Gastrocnemius medialis (tissue), 4 donors: Measurements from ENCODE around the gene CEBPZOS. TPM values are rescaled to one million over a fixed set of nuclear protein-coding genes. Genes with fewer than 3 reads are reported as not detected.

Experiments used
- ATAC-seq, 2 donors: fragments of 150-250 bp; one replicate each; pipeline ENCODE4 v1.9.1; 2016
- DNase-seq, 2 donors: peaks; one replicate each; pipeline ENCODE4 v3.0.0-alpha.2; 2019
- H3K27ac ChIP-seq, 4 donors: fragments of 200-600 bp; sonication (generic); 1 replicate in 1 of 4; 2 replicates in 3 of 4; pipeline ENCODE4 v1.5.1; 2016 to 2018; ENCODE audit warnings: mild to moderate bottlenecking in 2 of 4, moderate library complexity in 1 of 4
- H3K27me3 ChIP-seq, 3 donors: fragments of 200-600 bp; sonication (generic) in 2 of 3; 1 replicate in 1 of 3; 2 replicates in 2 of 3; pipeline versions ENCODE4 v1.5.1 to v1.6.0; 2016 to 2019; ENCODE audit warnings: mild to moderate bottlenecking in 1 of 3, moderate library complexity in 1 of 3
- H3K36me3 ChIP-seq, 2 donors: fragments of 200-600 bp; sonication (generic) in 1 of 2; one replicate each; pipeline ENCODE4 v1.5.1; 2017 to 2018
- H3K4me1 ChIP-seq, 2 donors: fragments of 200-600 bp; sonication (generic) in 1 of 2; one replicate each; pipeline ENCODE4 v1.5.1; 2016 to 2017; ENCODE audit warnings: mild to moderate bottlenecking in 2 of 2
- H3K4me3 ChIP-seq, 4 donors: fragments of 200-600 bp; sonication (generic) in 3 of 4; 1 replicate in 1 of 4; 2 replicates in 3 of 4; pipeline ENCODE4 v1.5.1; 2016 to 2019; ENCODE audit warnings: mild to moderate bottlenecking in 2 of 4
- H3K9me3 ChIP-seq, 3 donors: fragments of 200-600 bp; sonication (generic) in 2 of 3; 1 replicate in 1 of 3; 2 replicates in 2 of 3; pipeline ENCODE4 v1.5.1; 2016 to 2019
- POLR2A ChIP-seq, 2 donors: fragments of 450-650 bp; IDR thresholded peaks; one replicate each; pipeline ENCODE4 v1.6.1; 2017; ENCODE audit warnings: antibody characterized with exemption in 2 of 2, mild to moderate bottlenecking in 2 of 2, moderate library complexity in 2 of 2
- in situ Hi-C, 4 donors: fragments of 200-750 bp; cut with MboI; loops; one replicate each; pipeline versions ENCODE4 v1.15.0 to v1.8.0; 2017; ENCODE audit warnings: low sequenced_read_pairs in 4 of 4
- intact Hi-C: fragments of 100-400 bp; cut with DNase I; formaldehyde crosslinking; loops from one replicate; pipeline ENCODE4 v1.15.1; 2023; ENCODE audit warnings: low total_unique reads
- total RNA-seq, 4 donors: library from RNA; depleted of rRNA; stranded (reverse); fragments of >200 nt; gene quantifications; one replicate each; pipeline versions ENCODE4 v1.1.0 to v1.2.3, GENCODE V29; 2016
- TF ChIP-seq, protein P1 (sequence below), 5 experiments: fragments of 450-650 bp in 3 of 5; fragments of 200-600 bp in 2 of 5; sonication (generic) in 2 of 5; IDR thresholded peaks in 4 of 5; conservative IDR thresholded peaks in 1 of 5; 1 replicate in 4 of 5; 2 replicates in 1 of 5; pipeline ENCODE4 v1.5.1; 2016 to 2019; ENCODE audit warnings: antibody characterized with exemption in 5 of 5, mild to moderate bottlenecking in 3 of 5, moderate library complexity in 3 of 5

The CEBPZOS gene
- total RNA-seq, 4 donors from 2014 or later = 19.9 to 33.1 (median 24.1) TPM

DNA sequence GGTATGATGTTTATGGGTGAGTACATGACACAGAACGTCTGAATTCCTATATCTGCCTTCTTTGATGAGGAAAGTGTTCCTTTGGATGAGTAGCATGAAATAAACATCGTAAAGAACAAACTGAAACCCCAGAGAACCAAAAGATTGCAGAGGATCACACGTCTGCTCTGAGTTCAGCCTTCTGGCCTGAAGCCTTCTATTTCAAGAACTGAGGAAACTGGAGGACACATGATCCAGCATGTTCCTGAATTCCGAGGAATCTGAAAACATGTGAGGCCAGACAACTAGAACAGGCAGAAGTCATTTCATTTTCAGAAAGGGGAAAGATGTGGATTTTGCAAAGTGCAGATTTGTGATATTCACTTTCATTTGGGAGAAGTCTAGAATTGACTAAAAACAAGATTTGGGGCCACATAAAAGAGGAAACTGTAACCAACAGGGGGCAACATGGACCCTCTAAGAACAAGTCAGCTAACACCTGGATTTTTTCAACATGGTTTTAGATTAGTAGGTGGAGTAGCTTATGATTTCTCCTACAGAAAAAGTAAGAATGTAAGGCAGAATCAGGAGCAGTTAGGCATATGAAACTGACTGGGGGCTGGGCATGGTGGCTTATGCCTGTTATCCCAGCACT lies 16.2 kb upstream of the CEBPZOS start:
- TF ChIP-seq, protein P1, sequence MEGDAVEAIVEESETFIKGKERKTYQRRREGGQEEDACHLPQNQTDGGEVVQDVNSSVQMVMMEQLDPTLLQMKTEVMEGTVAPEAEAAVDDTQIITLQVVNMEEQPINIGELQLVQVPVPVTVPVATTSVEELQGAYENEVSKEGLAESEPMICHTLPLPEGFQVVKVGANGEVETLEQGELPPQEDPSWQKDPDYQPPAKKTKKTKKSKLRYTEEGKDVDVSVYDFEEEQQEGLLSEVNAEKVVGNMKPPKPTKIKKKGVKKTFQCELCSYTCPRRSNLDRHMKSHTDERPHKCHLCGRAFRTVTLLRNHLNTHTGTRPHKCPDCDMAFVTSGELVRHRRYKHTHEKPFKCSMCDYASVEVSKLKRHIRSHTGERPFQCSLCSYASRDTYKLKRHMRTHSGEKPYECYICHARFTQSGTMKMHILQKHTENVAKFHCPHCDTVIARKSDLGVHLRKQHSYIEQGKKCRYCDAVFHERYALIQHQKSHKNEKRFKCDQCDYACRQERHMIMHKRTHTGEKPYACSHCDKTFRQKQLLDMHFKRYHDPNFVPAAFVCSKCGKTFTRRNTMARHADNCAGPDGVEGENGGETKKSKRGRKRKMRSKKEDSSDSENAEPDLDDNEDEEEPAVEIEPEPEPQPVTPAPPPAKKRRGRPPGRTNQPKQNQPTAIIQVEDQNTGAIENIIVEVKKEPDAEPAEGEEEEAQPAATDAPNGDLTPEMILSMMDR (IDR thresholded peaks at IDR 0.05 in 4 of 5, conservative IDR thresholded peaks at IDR 0.05 in 1 of 5) = no peak
- no peak for TF ChIP-seq POLR2A (IDR thresholded peaks at IDR 0.05)
- no peak overlapping the region for H3K27ac ChIP-seq
- in situ Hi-C loops = no loop called here

DNA sequence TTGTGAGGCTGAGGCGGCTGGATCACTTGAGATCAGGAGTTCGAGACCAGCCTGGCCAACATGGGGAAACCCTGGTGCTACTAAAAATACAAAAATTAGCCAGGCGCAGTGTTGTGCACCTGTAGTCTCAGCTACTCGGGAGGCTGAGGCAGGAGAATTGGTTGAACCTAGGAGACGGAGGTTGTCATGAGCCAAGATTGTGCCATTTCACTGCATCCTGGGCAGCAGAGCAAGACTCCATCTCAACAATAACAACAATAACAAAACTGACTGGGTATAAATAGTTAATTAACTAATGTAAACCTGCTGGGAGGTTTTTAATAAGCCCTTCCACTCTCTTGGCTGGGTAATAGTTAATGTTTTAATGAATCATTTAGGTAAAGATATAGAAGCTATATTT lies 15.7 kb upstream of the CEBPZOS start:
- ATAC-seq (no peak), DNase-seq (no peak)
- intact Hi-C loops (no loop called here), in situ Hi-C loops (no loop called here)
- TF ChIP-seq, protein P1 (IDR thresholded peaks at IDR 0.05 in 4 of 5, conservative IDR thresholded peaks at IDR 0.05 in 1 of 5) = no peak
- TF ChIP-seq POLR2A (IDR thresholded peaks at IDR 0.05) = no peak
- H3K9me3 ChIP-seq = no peaks in the 10 kb centered on the region
- H3K4me1 ChIP-seq = no peaks in the 10 kb centered on the region
- no peak overlapping the region for H3K27ac ChIP-seq
- no peak overlapping the region for H3K4me3 ChIP-seq
- no peaks in the 10 kb centered on the region for H3K36me3 ChIP-seq
- H3K27me3 ChIP-seq = no peaks in the 10 kb centered on the region

More for the DNA sequence above, 16.2 kb upstream of the CEBPZOS start:
- Histone ChIP-seq H3K9me3 (no peaks in the 10 kb centered on the region), H3K4me3 (no peak overlapping the region), H3K36me3 (no peaks in the 10 kb centered on the region), H3K4me1 (no peaks in the 10 kb centered on the region), H3K27me3 (no peaks in the 10 kb centered on the region)
- DNase-seq (no peak), ATAC-seq (no peak)
- intact Hi-C loops = no loop called here

DNA sequence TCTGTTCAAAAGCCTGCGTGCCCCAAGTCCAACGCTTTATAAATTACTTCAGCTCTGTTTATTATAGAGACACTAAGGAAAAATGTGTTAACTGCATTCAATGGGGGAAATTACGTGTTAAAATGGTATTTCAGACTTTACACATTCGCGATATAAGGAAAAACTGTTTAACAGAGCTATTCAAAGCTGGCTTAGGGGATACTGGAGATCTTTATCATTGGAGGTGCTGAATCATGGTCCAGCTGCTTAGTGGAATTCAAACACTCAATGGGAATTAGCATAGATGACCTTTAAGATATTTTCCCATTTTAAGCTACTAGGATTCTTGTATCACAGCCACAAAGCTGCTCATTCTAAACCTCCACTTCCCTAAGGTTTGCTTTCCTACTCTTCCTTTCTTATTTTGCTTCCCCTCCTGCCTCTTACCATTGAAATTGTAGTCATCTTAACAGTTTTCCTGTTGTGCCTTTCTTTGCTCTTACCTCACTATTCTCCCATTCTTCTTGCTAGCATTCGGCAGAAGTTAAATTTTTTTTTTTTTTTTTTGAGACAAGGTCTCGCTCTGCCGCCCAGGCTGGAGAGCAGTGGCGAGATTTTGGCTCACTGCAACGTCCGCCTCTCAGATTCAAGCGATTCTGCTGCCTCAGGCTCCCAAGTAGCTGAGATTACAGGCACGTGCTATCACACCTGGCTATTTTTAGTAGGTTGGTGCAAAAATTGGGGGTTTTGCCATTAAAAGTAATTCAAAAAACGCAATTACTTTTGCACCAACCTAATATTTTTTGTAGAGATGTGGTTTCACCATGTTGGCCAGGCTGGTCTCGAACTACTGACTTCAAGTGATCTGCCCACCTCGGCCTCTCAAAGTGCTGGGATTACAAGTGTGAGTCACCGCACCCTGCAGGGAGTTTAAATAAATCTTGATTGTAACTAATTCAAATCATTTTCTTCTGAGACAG lies 14.3 kb upstream of the CEBPZOS start:
- no peak for TF ChIP-seq POLR2A (IDR thresholded peaks at IDR 0.05)
- Histone ChIP-seq H3K9me3 (no peaks in the 10 kb centered on the region), H3K27me3 (no peaks in the 10 kb centered on the region), H3K4me1 (no peaks in the 10 kb centered on the region), H3K27ac (no peak overlapping the region), H3K4me3 (no peak overlapping the region), H3K36me3 (no peaks in the 10 kb centered on the region)
- DNase-seq = no peak
- ATAC-seq = no peak
- intact Hi-C loops = no loop called here
- in situ Hi-C loops = no loop called here

DNA sequence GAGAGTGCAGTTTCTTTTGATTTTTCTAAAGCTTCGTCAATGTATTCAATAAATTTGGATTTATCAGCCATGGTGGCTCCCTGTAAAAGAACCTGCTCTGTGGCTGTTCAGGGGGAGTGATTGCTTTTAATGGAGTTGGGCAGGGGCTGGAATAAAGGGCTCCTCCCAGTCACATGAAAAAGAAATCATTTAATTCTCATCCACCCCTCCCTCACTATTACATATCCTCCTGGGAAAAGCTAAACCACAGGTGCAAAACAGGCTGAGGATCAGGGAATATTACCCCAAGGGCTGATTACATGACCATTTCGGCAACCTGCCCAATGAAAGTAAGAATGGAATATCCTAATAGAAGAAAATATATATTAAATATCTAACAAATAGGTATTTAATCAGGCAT lies 7.7 kb upstream of the CEBPZOS start, which contains the start of gene SULT6B1:
SULT6B1 (minus strand) TSS at position 101 of the 400 bp plus-strand sequence; CDS start at position 71, 30 bp downstream.
- intact Hi-C loops (no loop called here), in situ Hi-C loops (no loop called here)
- no peak for TF ChIP-seq POLR2A (IDR thresholded peaks at IDR 0.05)
- TF ChIP-seq, protein P1 (IDR thresholded peaks at IDR 0.05 in 4 of 5, conservative IDR thresholded peaks at IDR 0.05 in 1 of 5) = no peak
- H3K36me3 ChIP-seq = no peaks in the 10 kb centered on the region
- no peak within 1 kb of the TSS for H3K27ac ChIP-seq
- no peak for DNase-seq
- H3K4me1 ChIP-seq = no peaks in the 10 kb centered on the region
- ATAC-seq = no peak
- H3K4me3 ChIP-seq = no peak within 1 kb of the TSS
- no peaks in the 10 kb centered on the region for H3K9me3 ChIP-seq
- H3K27me3 ChIP-seq = no peaks in the 10 kb centered on the region
